OCI-LY3 (cell line): Measurements from ENCODE around the gene TROAP.

Source experiments
- EZH2phosphoT487 ChIP-seq: fragments of 200-600 bp; shearing (Covaris generic); IDR thresholded peaks from 2 replicates; pipeline ENCODE4 v1.6.1; 2018; ENCODE audit warnings: antibody characterized with exemption, mixed run types, low read depth
- TF ChIP-seq, protein P1 (sequence below): fragments of 200-600, 300-600 bp; sonication (generic); IDR thresholded peaks from 2 replicates; pipeline ENCODE4 v1.5.1; 2014; ENCODE audit warnings: antibody characterized with exemption, low read length, low read depth

DNA sequence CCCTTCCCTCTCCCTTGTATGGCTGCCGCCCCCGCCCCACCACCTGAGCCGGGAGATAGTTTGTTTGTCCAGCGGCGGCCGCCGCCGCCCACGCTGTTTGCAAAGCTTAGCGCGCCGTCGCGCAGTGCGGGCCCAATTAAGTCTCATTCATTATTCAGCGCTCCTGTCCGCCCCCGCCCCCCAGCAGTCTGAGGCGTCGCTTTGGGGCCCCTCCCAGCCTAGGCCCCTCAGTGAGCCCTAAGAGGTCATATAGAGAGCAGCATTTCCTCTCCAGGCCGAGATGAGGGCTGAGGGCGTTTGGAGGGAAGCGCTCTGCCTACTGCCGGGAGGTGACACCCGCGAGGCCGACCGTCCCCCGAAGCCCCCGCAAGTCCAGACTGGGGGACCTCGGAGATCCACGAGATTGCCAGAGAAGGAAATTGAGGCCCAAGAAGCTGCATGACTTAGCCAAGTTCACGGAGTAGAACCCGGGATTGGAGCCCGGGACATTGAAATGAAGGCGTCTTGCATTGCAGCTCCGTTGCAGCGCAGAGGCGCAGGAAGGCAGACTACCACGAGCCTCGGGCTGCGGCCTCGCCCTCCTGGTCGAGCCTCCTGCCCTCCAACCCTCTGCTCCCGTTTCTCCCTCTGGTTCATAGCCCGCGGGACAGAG, 23.7 kb downstream of the TROAP start, which contains the start of gene DNAJC22:
- TF ChIP-seq, protein P1, sequence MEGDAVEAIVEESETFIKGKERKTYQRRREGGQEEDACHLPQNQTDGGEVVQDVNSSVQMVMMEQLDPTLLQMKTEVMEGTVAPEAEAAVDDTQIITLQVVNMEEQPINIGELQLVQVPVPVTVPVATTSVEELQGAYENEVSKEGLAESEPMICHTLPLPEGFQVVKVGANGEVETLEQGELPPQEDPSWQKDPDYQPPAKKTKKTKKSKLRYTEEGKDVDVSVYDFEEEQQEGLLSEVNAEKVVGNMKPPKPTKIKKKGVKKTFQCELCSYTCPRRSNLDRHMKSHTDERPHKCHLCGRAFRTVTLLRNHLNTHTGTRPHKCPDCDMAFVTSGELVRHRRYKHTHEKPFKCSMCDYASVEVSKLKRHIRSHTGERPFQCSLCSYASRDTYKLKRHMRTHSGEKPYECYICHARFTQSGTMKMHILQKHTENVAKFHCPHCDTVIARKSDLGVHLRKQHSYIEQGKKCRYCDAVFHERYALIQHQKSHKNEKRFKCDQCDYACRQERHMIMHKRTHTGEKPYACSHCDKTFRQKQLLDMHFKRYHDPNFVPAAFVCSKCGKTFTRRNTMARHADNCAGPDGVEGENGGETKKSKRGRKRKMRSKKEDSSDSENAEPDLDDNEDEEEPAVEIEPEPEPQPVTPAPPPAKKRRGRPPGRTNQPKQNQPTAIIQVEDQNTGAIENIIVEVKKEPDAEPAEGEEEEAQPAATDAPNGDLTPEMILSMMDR = no peak
- no peak for TF ChIP-seq EZH2phosphoT487
